HepG2 (cell line): ENCODE results near the gene PANK4.

Experiments
- CTCF ChIP-seq: sonication (generic); formaldehyde crosslinking; IDR thresholded peaks from 2 replicates; pipeline ENCODE4 v1.5.0; 2020; ENCODE audit warnings: mild to moderate bottlenecking, missing genetic modification reagents, moderate library complexity
- NFE2L1 ChIP-seq: sonication (generic); formaldehyde crosslinking; IDR thresholded peaks from 2 replicates; pipeline ENCODE4 v1.4.0; 2020; ENCODE audit warnings: missing genetic modification reagents, mild to moderate bottlenecking, borderline replicate concordance
- SP1 ChIP-seq, 2 experiments: fragments of 450-650 bp in 1 of 2; sonication (generic) in 1 of 2; formaldehyde crosslinking in 1 of 2; IDR thresholded peaks; 2 replicates each; pipeline versions ENCODE4 v1.4.0 to v1.6.1; 2016 to 2020; ENCODE audit warnings: missing genetic modification reagents in 1 of 2
- SRSF4 ChIP-seq: fragments of 200-400 bp; formaldehyde crosslinking; IDR thresholded peaks from one replicate; pipeline ENCODE4 v1.6.1; 2018; ENCODE audit warnings: mild to moderate bottlenecking, low read depth, low read length, moderate library complexity; ENCODE audit not compliant: poor library complexity, severe bottlenecking
- ZNF704 ChIP-seq: sonication (generic); formaldehyde crosslinking; IDR thresholded peaks from 2 replicates; pipeline ENCODE4 v1.8.1; 2023; ENCODE audit warnings: mild to moderate bottlenecking, inconsistent platforms, moderate library complexity, missing genetic modification reagents, borderline replicate concordance

- TF ChIP-seq NFE2L1 (no peak), SP1 (IDR thresholded peaks at IDR 0.05) (no peak), SP1 (CRISPR knock-in tag; IDR thresholded peaks at IDR 0.05) (no peak), CTCF (CRISPR knock-in tag) (peak; percentile 73), SRSF4 (no peak), ZNF704 (no peak)
Measured at GRCh38 chr1:2459757-2460156, 66.6 kb downstream of the PANK4 start.
